ENCODE measurements around the gene SALL3.

SALL3 gene

DNA sequence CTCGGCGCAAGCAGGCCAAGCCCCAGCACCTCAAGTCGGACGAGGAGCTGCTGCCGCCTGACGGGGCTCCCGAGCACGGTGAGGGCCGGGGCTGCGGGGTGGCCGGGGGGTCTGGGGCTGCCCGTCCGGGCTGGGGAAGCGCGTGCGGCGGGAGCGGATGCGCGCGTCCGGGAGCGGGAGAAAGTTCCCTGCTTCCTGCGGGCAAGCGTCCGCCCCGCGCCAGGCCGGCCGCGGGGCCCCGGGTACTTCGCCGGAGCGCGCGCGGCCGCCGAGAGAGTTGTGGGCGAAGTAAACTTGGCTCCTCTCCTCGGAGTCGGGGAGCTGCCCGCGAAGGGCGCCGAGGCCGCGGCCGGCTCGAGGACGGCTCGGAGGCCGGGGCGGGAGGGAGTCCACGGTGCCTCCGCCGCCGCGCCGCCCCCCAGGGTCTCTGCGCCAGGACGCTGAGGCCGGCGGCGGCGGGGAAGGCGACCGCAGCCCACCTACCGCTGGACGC, 707 bp downstream of the SALL3 start:
- DNase-seq (ENCODE audit: low read depth, low spot score) = no peak

DNA sequence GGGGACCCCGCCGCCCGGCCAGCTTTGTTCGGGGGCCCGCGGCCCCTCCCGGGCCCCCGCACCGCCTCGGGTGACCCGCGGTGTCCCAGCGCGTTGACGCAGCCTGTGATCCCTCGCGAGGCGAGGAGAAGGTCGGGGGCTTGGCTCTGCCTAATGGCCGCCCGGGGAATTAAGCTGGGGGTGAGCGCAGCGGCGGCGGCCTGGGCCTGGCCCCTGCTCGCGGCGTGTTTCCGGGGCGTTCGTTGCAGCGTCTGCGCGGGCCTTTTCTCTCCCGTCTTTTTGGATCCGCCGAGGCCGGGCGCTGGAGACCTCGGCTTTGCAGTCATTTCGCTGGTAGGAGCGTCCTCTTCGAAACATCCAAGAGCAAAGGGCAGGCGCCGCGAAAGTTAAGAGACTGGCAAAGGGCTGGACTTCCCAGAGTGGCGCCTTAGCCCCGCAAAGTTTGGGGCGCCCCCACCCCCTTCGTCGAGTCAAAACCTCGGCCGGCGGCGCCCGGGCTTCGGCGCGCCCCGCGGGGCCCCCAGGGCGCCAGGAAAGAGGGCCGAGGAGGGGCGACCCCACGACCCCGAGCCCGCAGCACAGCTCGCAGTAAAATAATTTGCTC, 1.3 kb downstream of the SALL3 start:
- DNase-seq (ENCODE audit: low read depth, low spot score) = no peak

DNA sequence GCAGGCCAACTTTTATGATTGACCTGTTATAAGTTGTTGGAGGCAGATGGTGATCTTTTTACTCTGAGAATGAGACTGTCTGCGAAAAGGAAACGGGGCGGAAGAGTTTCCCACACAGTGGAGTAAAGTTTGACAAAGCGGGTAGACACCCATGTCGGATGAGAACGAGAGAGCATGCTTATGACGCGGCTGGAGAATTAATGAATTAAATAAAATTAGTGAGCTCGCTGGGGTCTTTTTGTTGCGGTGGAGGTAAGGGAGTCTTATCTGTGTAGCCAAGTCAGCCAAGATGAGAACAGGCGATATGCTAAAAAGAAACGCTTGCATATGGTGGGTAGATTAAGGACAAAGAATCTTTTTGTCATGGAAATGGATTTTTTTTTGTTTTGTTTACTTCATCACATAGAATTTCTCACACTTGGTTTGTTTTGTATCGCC, 1.8 kb downstream of the SALL3 start:
- no peak for DNase-seq (ENCODE audit: low read depth, low spot score)

DNA sequence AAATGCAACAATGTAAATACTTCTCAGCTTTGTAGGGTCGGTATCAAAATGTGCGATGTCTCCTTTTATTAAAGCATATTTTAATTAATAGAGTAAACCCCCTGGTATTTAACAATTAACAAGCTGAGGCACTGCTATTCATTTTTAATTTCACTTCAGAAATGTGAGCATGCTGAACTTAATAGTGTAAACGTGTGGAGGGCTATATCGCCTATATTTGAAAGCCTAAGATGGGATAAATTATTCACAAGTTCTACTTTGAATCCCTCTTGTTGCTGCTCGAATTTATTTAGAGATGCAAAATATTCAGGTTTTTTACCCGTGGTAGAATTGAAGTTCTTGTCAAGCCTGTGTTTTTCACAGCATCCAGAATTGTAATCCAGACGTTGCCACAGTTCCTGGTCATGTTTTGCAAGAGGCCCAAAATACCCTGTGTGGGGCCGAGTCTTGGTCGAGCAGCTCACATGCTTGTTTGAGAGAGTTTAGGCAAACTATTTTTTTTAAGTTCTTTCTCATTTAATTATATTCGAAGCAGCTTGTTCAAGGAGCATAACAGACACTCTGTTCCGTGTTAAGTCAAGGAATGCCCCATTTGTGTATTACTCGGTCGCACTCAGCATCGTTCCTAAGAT, 2.5 kb downstream of the SALL3 start:
- no peak for DNase-seq (ENCODE audit: low read depth, low spot score)

DNA sequence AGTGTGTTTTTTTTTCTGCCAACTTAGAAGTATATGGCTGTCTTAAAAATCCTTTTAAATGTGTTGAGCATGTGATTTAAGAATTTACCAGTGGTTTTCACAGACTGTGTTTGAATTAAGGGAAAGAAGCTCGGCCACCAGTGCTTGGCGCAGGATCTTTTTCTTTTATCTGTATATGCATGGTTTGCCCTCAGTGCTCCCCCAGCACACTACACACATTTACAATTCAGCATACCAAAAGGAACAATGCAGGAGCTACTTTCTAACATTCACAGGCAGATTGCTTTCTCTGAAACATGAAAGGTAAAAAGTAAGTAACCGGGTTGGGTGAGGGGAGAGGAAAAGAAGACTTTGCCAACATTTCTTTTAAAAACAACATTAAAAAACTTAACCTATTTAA, 3.9 kb downstream of the SALL3 start:
- DNase-seq (ENCODE audit: low read depth, low spot score) = no peak

DNA sequence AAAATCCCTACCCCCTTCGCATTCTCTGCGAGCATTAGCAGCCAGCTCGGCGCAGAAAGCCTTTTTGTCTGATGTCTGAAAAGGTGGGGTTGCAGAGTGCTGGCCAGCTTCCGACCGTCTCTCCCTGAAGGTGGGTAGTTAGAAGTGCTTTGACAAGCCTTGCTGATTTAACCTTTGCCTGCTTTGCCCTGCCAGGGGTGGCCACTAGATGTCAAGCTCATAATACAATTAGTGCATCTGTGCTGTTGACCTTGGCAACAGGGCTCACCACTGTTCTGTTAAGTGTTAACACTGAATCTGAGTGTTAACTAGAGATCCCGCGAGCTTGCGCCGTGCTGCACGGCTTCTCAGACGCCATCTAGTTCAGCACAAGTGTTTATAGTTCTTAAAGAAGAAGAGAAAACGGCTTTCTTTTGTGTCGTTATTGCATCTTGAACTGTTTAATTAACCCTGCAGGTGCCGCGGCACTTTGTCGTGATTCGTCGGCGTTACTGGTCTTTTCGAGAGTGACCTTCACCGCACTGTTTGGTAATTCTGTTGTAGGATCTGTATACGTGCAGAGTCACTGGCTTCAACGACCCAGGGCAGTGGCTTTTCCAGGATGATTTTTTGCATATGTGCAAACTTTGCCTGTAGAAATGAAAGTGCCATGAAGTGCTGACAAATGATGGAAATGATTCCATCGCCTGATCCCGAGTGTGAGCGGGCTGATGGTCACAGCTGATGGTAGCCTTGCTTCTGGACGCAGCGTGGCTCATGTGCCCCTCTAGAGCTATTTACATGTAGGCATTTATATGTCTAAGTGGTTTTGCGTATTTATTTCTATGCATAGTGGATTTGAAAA, 5.5 kb downstream of the SALL3 start:
- DNase-seq (ENCODE audit: low read depth, low spot score) = peak; percentile 85

DNA sequence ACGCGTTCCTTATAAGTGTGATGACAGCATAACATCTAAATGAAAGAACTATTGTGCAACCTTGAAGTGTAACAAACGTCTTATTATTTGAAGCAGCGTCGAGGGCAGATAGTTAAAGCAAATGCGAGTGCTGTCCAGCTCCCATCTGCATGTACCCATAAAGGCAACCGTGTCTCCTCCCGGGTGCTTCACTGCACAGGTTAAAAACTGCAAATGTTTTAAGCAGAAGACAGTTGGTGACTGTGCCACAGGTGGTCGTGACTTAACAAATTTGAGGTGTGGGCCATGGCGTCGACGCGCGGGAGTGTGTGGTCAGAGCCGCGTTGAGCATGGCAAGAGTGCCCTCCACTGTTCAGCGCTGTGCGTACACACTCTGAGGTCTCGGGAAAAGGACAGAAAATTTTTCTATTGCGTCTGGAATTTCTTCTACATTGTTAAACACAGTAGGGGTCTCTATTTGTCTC, 6.4 kb downstream of the SALL3 start:
- no peak for DNase-seq (ENCODE audit: low read depth, low spot score)

DNA sequence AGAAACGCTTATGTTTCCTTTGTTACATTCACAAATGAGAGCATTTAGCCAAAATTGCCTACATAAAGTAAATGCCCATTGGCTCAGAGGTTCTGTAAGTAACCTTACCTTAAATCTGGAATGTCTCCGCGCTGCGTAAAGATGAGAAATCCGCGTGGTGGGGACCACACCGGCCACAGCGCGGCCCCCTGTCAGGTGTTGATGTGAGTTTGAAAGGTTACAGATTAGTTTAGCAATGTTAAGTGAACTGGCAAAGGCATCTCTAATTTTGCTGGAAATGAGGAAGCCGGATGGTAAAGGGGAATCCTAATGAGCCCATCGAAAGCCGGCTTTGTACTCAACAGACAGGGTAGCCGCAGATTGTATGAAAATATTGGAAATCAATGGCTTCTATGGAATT, 11.8 kb downstream of the SALL3 start:
- DNase-seq (ENCODE audit: low read depth, low spot score) = no peak

DNA sequence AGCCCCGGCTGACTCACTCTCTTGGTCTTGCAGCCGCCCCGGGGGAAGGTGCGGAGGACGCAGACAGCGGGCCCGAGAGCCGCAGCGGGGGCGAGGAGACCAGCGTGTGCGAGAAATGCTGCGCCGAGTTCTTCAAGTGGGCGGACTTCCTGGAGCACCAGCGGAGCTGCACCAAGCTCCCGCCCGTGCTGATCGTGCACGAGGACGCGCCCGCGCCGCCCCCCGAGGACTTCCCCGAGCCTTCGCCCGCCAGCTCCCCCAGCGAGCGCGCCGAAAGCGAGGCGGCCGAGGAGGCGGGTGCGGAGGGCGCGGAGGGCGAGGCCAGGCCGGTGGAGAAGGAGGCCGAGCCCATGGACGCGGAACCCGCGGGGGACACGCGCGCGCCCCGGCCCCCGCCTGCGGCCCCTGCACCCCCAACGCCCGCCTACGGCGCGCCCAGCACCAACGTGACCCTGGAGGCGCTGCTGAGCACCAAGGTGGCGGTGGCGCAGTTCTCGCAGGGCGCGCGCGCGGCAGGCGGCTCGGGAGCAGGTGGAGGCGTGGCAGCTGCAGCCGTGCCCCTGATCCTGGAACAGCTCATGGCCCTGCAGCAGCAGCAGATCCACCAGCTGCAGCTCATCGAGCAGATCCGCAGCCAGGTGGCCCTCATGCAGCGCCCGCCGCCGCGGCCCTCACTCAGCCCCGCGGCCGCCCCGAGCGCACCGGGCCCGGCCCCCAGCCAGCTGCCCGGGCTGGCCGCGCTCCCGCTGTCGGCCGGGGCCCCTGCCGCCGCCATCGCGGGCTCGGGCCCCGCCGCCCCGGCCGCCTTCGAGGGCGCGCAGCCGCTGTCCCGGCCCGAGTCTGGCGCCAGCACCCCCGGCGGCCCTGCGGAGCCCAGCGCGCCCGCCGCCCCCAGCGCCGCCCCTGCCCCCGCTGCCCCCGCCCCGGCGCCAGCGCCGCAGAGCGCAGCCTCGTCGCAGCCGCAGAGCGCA, 12.7 kb downstream of the SALL3 start:
- no peak for DNase-seq (ENCODE audit: low read depth, low spot score)

DNA sequence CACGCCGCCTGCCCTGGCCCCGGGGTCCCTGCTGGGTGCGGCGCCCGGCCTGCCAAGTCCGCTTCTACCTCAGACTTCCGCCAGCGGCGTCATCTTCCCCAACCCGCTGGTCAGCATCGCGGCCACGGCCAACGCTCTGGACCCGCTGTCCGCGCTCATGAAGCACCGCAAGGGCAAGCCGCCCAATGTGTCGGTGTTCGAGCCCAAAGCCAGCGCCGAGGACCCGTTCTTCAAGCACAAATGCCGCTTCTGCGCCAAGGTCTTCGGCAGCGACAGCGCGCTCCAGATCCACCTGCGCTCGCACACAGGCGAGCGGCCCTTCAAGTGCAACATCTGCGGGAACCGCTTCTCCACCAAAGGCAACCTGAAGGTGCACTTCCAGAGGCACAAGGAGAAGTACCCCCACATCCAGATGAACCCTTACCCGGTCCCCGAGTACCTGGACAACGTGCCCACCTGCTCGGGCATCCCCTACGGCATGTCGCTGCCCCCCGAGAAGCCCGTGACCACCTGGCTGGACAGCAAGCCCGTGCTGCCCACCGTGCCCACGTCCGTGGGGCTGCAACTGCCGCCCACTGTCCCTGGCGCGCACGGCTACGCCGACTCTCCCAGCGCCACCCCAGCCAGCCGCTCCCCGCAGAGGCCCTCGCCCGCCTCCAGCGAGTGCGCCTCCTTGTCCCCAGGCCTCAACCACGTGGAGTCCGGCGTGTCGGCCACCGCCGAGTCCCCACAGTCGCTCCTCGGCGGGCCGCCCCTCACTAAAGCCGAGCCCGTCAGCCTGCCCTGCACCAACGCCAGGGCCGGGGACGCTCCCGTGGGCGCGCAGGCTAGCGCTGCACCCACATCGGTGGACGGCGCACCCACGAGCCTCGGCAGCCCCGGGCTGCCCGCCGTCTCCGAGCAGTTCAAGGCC, 13.7 kb downstream of the SALL3 start:
- DNase-seq (ENCODE audit: low read depth, low spot score) = no peak

DNA sequence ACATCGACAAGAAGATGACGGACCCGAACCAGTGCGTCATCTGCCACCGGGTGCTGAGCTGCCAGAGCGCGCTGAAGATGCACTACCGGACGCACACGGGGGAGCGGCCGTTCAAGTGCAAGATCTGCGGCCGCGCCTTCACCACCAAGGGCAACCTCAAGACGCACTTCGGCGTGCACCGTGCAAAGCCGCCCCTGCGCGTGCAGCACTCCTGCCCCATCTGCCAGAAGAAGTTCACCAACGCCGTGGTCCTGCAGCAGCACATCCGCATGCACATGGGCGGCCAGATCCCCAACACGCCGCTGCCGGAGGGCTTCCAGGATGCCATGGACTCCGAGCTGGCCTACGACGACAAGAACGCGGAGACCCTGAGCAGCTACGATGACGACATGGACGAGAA, 14.4 kb downstream of the SALL3 start:
- no peak for DNase-seq (ENCODE audit: low read depth, low spot score)

DNA sequence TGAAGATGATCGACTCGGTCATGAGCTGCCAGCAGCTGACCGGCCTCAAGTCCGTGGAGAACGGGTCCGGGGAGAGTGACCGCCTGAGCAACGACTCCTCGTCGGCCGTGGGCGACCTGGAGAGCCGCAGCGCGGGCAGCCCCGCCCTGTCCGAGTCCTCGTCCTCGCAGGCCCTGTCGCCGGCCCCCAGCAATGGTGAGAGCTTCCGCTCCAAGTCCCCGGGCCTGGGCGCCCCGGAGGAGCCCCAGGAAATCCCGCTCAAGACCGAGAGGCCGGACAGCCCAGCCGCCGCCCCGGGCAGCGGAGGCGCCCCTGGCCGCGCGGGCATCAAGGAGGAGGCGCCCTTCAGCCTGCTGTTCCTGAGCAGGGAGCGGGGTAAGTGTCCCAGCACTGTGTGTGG, 14.9 kb downstream of the SALL3 start:
- DNase-seq (ENCODE audit: low read depth, low spot score) = no peak

DNA sequence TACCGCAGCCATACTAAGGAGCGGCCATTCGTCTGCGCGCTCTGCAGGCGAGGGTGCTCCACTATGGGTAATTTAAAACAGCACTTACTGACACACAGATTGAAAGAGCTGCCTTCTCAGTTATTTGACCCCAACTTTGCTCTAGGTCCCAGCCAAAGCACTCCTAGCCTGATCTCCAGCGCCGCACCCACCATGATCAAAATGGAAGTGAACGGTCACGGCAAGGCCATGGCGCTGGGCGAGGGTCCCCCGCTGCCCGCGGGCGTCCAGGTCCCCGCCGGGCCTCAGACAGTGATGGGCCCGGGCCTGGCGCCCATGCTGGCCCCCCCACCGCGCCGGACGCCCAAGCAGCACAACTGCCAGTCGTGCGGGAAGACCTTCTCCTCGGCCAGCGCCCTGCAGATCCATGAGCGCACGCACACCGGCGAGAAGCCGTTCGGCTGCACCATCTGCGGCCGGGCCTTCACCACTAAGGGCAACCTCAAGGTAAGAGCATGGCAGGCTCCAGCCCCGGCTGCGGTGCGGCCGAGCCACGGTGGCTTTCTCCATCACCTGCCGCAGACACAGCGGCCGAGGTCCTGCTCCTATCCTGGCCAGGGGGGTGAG, 15.5 kb downstream of the SALL3 start:
- DNase-seq (ENCODE audit: low read depth, low spot score) = no peak

DNA sequence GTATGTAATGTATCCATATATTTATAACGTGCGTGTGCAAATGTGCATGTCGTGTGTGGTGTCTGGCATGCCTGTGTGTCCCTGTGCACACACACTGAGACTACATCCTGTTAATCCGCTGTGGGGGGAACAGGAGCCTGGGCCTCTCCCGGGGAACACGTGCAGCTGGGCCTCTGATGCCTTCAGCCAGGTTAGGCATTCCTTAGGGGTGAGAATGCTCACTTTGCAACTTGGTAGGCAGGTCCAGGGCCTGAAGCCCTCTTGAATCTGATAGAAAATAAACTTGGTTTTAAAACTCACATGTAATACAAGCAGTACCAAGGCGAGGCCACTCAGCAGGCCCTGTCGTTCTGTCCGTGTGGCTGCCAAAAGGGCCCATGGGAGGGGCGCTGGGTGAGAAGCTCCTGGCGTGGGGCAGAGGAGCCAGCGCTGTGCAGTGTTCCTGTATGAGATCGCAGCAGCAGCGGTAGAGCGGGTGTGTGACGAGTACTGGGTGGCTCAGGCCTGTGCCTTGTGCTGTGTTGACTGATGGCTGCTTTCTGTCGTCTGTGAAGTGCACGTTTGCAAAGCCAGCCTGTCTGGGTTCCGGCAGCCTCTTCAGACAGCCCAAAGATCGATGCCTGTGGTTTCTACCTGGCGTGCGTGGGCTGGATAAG, 16.2 kb downstream of the SALL3 start:
- no peak for DNase-seq (ENCODE audit: low read depth, low spot score)

DNA sequence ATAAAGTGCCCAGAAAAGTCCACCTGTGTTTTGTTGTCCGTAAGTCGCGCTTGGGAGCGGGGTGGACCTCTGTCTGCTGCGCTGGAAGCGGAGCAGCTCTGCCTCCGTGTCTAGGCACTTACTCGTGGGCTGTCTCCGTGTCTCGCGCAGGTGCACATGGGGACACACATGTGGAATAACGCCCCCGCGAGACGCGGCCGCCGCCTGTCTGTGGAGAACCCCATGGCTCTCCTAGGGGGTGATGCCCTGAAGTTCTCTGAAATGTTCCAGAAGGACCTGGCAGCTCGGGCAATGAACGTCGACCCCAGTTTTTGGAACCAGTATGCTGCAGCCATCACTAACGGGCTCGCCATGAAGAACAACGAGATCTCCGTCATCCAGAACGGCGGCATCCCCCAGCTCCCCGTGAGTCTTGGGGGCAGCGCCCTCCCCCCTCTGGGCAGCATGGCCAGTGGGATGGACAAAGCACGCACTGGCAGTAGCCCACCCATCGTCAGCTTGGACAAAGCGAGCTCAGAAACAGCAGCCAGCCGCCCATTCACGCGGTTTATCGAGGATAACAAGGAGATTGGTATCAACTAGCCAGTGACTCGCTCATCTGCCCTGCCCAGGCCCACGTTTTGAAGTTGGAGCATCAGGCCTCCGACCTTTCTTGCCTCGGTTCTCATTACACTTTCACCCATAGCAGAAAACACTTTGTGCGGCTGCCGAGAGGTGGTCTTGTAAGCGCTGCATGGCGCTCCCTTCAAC, 17.3 kb downstream of the SALL3 start:
- no peak for DNase-seq (ENCODE audit: low read depth, low spot score)

DNA sequence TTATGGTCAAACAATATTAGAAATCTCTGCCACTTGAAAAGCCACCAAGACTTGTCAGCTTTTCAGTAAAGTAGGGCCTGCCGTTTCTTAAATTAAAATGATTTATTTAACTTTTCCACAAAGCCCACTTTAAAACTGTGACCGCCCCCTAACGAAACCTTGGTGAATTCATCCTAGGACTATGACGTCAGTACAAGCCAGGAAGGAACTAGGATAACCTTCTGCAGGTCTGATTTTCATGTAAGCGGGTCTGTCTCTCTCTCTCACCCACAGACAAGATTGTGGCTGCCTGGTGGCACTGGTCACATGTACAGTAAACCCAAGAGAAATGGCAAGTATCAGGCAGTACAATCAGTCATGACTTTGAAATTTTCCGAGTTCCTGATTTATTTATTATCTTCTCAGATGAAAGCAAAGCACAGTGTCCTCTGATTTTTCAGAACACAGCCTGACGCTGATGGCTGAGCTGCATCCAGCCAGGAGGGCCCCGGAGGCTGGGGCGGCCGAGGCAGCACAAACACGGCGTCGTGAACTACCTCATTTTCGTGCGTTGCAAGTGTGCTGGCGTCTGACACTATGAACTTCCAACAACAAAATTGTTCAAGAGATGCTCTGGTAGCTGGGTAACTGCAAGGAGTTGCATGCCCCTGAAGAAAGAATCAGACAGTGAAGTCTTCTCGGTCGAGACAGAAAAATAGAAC, 18.9 kb downstream of the SALL3 start:
- DNase-seq (ENCODE audit: low read depth, low spot score) = no peak

DNA sequence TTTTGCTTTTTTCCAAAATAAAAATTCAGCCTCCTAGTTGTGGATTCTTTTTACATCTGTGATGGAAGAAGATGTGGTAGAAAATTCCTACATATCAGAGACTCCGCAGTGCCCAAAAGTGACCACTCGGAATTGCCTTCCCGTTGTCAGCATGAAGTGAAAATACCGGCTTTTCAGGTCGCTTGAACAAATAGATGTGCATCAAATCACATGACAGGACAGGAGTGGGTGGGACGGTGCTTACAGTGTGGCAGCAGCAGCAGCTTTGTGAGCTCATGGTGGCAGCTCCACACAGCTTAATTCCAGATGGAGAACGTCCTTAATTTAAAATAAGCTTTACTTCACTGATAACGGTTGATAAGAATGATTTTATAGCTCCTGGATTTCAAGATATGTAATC, 20.3 kb downstream of the SALL3 start:
- DNase-seq (ENCODE audit: low read depth, low spot score) = no peak

DNA sequence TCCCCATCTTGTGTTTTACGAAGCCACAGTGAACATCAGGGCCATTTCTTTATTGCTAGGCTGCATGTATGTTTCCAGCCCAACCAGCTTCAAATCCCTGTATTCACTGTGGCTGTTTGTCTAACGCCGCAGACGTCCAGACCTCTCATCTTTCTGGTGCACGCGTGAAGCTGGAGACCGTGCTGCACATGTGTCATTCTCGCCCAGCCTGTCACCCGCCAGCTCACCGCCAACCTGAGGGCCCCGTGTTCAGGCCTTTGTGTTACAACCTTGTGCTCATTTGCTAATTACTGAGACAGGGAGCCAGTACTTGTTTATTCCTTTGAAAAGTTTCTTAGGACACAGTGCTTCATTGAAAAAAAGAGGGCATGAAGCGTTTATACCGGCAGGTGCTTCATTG, 21.4 kb downstream of the SALL3 start:
- DNase-seq (ENCODE audit: low read depth, low spot score) = no peak

All from iPS DF 19.7 (cell line).